PFSK-1 (cell line): ENCODE data around the gene KREMEN1.

Experiments
- FOXP2 ChIP-seq: optimal IDR thresholded peaks from 2 replicates; pipeline ENCODE3; 2011; ENCODE audit warnings: borderline replicate concordance, control low read depth, inconsistent platforms; ENCODE audit not compliant: insufficient read depth; ENCODE audit errors: extremely low read length, extremely low read depth
- POLR2AphosphoS5 ChIP-seq: IDR thresholded peaks from 2 replicates; pipeline ENCODE4 v1.6.1; 2012; ENCODE audit warnings: low read depth, mild to moderate bottlenecking, control low read depth, low read length, moderate library complexity
- REST ChIP-seq, 2 experiments: IDR thresholded peaks; 2 replicates each; pipeline versions ENCODE4 v1.6.1 to v1.8.0; 2011 to 2012; ENCODE audit warnings: low read depth in 2 of 2, low read length in 2 of 2, control low read depth in 1 of 2, inconsistent platforms in 1 of 2, mild to moderate bottlenecking in 1 of 2, moderate library complexity in 1 of 2; ENCODE audit not compliant: insufficient read depth in 1 of 2
- SIN3A ChIP-seq: IDR thresholded peaks from 2 replicates; pipeline ENCODE4 v1.6.1; 2012; ENCODE audit warnings: mild to moderate bottlenecking, low read length, moderate library complexity, borderline replicate concordance; ENCODE audit not compliant: insufficient read depth
- TAF1 ChIP-seq: IDR thresholded peaks from 2 replicates; pipeline ENCODE4 v1.6.1; 2012; ENCODE audit warnings: low read length, control low read depth, borderline replicate concordance; ENCODE audit not compliant: insufficient read depth

KREMEN1 gene

GRCh38 chr22:29061773-29062172 lies 11.1 kb upstream of the KREMEN1 start, which contains the start of gene C22orf31:
C22orf31 (minus strand) TSS chr22:29061831; CDS start chr22:29061792, 39 bp downstream.
- TF ChIP-seq FOXP2 (no peak), REST (IDR thresholded peaks at IDR 0.05; ENCODE audit: insufficient read depth in 1 of 2, low read depth in 2 of 2, low read length in 2 of 2) (no peak), SIN3A (no peak), TAF1 (no peak), POLR2AphosphoS5 (no peak)

GRCh38 chr22:29062286-29062821 lies 10.5 kb upstream of the KREMEN1 start:
- TF ChIP-seq TAF1 = no peak
- no peak for TF ChIP-seq SIN3A
- TF ChIP-seq POLR2AphosphoS5 = no peak
- no peak for TF ChIP-seq REST (IDR thresholded peaks at IDR 0.05; ENCODE audit: insufficient read depth in 1 of 2, low read depth in 2 of 2, low read length in 2 of 2)
- no peak for TF ChIP-seq FOXP2

- TF ChIP-seq POLR2AphosphoS5 (no peak), FOXP2 (no peak), TAF1 (no peak), SIN3A (no peak), REST (IDR thresholded peaks at IDR 0.05; ENCODE audit: insufficient read depth in 1 of 2, low read depth in 2 of 2, low read length in 2 of 2) (no peak)
Measured at GRCh38 chr22:29065468-29066190, 7.2 kb upstream of the KREMEN1 start.

- no peak for TF ChIP-seq TAF1
- TF ChIP-seq POLR2AphosphoS5 = no peak
- TF ChIP-seq SIN3A = no peak
- TF ChIP-seq FOXP2 = no peak
- TF ChIP-seq REST (IDR thresholded peaks at IDR 0.05; ENCODE audit: insufficient read depth in 1 of 2, low read depth in 2 of 2, low read length in 2 of 2) = no peak
Measured at GRCh38 chr22:29069463-29069862, 3.4 kb upstream of the KREMEN1 start.
